ENCODE data around the gene TRAF2. TPM values are rescaled to one million over a fixed set of nuclear protein-coding genes. Genes with fewer than 3 reads are reported as not detected.

Gene TRAF2
- total RNA-seq, 1 donor from 2014 or later, result 4.7 TPM

- H3K4me1 ChIP-seq (ENCODE audit: control insufficient read depth in 3 of 3, insufficient read depth in 3 of 3, low read length in 3 of 3), result peaks cover 32 to 63% (median 57%) of the 10 kb centered on the region in 3 donors
- H3K9me3 ChIP-seq (ENCODE audit: control insufficient read depth in 3 of 3, low read length in 3 of 3), result no peaks in the 10 kb centered on the region
- H3K9ac ChIP-seq (ENCODE audit: low read depth in 1 of 3, low read length in 3 of 3), result peak overlapping the region in 2 of 3 donors; percentile 51 to 75
Measured at GRCh38 chr9:136946228-136947027, 60.1 kb downstream of the TRAF2 start.

DNA sequence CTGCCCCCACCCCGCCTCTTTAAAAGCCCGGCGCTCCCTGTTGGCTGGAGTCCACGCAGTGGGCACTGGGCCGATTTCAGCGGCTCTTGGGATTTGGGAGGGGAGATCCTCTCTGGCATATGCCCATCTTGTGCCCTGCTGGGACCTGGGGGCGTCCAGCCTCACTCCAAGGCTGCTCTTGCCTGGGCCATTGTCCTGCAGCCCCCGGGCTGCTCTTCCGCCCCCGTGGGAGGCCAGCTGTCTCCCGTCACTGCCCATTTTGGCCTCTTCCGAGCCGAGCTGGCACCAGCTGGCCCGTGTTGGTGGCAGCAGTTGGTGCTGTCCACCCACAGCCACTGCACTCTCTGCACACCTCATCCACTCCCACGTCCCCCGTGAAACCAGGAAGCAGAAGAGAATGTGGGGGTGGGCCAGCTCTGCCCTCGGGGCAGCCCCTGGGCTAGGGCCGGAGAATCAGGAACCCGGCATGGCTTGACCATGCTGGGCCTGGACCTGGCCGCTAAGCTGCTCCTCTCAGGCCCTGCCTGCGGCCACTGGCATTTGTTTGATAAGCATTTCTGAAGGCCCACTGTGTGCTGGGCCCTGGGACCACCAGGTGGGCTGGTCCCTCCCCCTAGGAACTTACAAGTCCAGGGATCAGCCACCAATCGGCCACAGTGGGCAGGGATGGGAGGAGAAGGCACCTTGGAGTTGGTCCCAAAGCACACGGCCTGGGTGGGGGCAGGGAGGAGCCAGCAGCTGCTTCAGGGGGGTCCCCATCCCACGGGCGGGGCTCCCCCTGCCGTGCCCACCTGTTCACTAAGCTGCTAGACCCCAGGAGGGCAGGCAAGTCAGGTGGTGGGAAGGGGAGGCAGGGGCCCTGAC lies 60.9 kb downstream of the TRAF2 start:
- H3K27me3 ChIP-seq (ENCODE audit: control insufficient read depth in 3 of 3, insufficient read depth in 3 of 3, low read length in 3 of 3), result no peaks in the 10 kb centered on the region
- H3K36me3 ChIP-seq (ENCODE audit: control insufficient read depth in 3 of 3, insufficient read depth in 3 of 3, low read length in 3 of 3), result peaks cover 4 to 11% (median 5%) of the 10 kb centered on the region in 3 donors
- H3K9ac ChIP-seq (ENCODE audit: low read depth in 1 of 3, low read length in 3 of 3), result peak overlapping the region in 2 of 3 donors; percentile 51 to 75
- no peaks in the 10 kb centered on the region for H3K9me3 ChIP-seq (ENCODE audit: control insufficient read depth in 3 of 3, low read length in 3 of 3)
- H3K4me1 ChIP-seq (ENCODE audit: control insufficient read depth in 3 of 3, insufficient read depth in 3 of 3, low read length in 3 of 3), result peaks cover 28 to 54% (median 49%) of the 10 kb centered on the region in 3 donors
- peak overlapping the region; percentile 68 for H3K27ac ChIP-seq (ENCODE audit: low read depth, low read length)
- peak overlapping the region in 1 of 3 donors; percentile 41 for H3K4me3 ChIP-seq (ENCODE audit: low read length in 3 of 3)

More at GRCh38 chr9:136946228-136947027, 60.1 kb downstream of the TRAF2 start:
- Histone ChIP-seq H3K4me3 (ENCODE audit: low read length in 3 of 3) (no peak overlapping the region), H3K36me3 (ENCODE audit: control insufficient read depth in 3 of 3, insufficient read depth in 3 of 3, low read length in 3 of 3) (peaks cover 12 to 19% (median 12%) of the 10 kb centered on the region in 3 donors), H3K27me3 (ENCODE audit: control insufficient read depth in 3 of 3, insufficient read depth in 3 of 3, low read length in 3 of 3) (no peaks in the 10 kb centered on the region), H3K27ac (ENCODE audit: low read depth, low read length) (peak overlapping the region; percentile 68)

DNA sequence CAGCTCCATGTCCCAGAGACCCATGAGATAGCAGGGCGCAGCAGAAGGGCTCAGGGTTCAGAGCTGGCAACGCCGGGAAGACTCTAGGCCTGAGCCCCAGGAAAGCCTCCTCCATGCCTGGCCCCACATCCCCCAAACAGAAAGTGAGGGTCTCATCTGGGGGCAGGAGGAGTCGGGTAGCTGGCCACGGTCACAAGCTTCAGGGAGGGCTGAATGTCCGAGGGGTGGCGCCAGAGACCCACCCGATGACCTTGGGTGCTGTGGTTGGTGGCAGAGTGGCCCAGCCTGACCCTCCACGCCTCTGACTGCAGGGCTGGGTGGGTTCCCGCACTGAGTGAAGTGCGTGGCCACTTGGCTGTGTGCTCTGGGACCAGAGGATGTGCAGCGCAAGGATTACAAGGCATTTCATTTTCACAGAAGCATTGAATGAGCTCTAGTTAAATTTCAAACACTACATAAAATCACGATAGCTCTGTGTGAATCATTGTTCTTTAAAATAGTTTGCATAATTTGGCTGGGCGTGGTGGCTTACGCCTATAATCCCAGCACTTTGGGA lies 61.7 kb downstream of the TRAF2 start:
- Histone ChIP-seq H3K9ac (ENCODE audit: low read depth in 1 of 3, low read length in 3 of 3) (peak overlapping the region in 1 of 3 donors; percentile 75), H3K36me3 (ENCODE audit: control insufficient read depth in 3 of 3, insufficient read depth in 3 of 3, low read length in 3 of 3) (peaks cover 0 to 3% (median 0%) of the 10 kb centered on the region in 3 donors), H3K4me1 (ENCODE audit: control insufficient read depth in 3 of 3, insufficient read depth in 3 of 3, low read length in 3 of 3) (peaks cover 22 to 47% (median 41%) of the 10 kb centered on the region in 3 donors), H3K27me3 (ENCODE audit: control insufficient read depth in 3 of 3, insufficient read depth in 3 of 3, low read length in 3 of 3) (no peaks in the 10 kb centered on the region), H3K4me3 (ENCODE audit: low read length in 3 of 3) (no peak overlapping the region), H3K27ac (ENCODE audit: low read depth, low read length) (peak overlapping the region; percentile 68), H3K9me3 (ENCODE audit: control insufficient read depth in 3 of 3, low read length in 3 of 3) (no peaks in the 10 kb centered on the region)

- Histone ChIP-seq H3K4me1 (ENCODE audit: control insufficient read depth in 3 of 3, insufficient read depth in 3 of 3, low read length in 3 of 3) (peaks cover 15 to 40% (median 34%) of the 10 kb centered on the region in 3 donors), H3K27ac (ENCODE audit: low read depth, low read length) (peak overlapping the region; percentile 65), H3K27me3 (ENCODE audit: control insufficient read depth in 3 of 3, insufficient read depth in 3 of 3, low read length in 3 of 3) (no peaks in the 10 kb centered on the region), H3K9me3 (ENCODE audit: control insufficient read depth in 3 of 3, low read length in 3 of 3) (no peaks in the 10 kb centered on the region), H3K36me3 (ENCODE audit: control insufficient read depth in 3 of 3, insufficient read depth in 3 of 3, low read length in 3 of 3) (no peaks in the 10 kb centered on the region), H3K4me3 (ENCODE audit: low read length in 3 of 3) (peak overlapping the region; percentile 69 to 87 (median 85)), H3K9ac (ENCODE audit: low read depth in 1 of 3, low read length in 3 of 3) (peak overlapping the region; percentile 87 to 97 (median 92))
Measured at GRCh38 chr9:136949239-136949816, 63.0 kb downstream of the TRAF2 start.

DNA sequence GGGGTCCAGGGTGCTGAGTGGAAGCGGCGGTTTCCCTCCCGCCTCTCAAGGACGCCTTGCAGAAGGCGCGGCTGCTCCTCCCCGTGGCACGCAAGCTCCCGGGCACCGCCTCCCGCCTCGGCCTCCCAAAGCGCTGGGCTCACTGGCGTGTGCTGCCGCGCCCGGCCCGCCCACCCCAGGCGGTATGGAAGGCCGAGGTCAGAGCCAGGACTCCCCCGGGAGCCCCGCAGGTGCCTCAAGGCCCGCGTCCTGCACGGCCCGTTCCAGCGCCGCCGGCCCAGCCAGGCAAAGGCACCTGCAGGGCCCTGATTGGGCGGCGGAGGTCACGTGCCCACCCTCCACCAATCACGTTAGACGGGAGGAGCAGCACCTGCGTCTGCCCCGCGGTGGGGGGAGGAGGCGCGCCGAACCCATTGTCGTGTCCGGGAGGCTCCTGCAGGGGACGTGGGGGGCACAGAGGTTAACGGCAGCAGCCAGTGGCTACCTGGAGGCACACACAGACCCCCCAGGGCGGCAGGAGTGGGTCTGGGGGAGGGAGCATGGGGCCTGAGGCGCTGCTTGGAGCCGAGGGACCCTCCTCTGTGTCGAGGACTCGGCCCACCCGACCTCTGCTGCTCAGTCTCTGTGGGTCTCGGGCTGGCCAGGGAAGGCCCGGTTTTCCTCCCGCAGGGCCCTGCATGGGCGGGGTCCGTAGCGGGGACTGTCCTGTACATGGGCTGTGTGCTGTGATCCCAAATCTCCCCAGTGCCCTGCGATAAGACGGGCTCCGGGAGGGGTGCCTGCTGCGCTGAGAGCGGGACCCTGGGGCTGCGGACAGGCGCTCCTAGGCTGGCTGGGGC lies 63.7 kb downstream of the TRAF2 start:
- Histone ChIP-seq H3K27ac (ENCODE audit: low read depth, low read length) (peak overlapping the region; percentile 71), H3K27me3 (ENCODE audit: control insufficient read depth in 3 of 3, insufficient read depth in 3 of 3, low read length in 3 of 3) (no peaks in the 10 kb centered on the region), H3K4me3 (ENCODE audit: low read length in 3 of 3) (peak overlapping the region; percentile 69 to 87 (median 85)), H3K36me3 (ENCODE audit: control insufficient read depth in 3 of 3, insufficient read depth in 3 of 3, low read length in 3 of 3) (no peaks in the 10 kb centered on the region), H3K9me3 (ENCODE audit: control insufficient read depth in 3 of 3, low read length in 3 of 3) (no peaks in the 10 kb centered on the region), H3K9ac (ENCODE audit: low read depth in 1 of 3, low read length in 3 of 3) (peak overlapping the region; percentile 87 to 97 (median 92)), H3K4me1 (ENCODE audit: control insufficient read depth in 3 of 3, insufficient read depth in 3 of 3, low read length in 3 of 3) (peaks cover 15 to 36% (median 31%) of the 10 kb centered on the region in 3 donors)

- Histone ChIP-seq H3K9me3 (ENCODE audit: control insufficient read depth in 3 of 3, low read length in 3 of 3) (no peaks in the 10 kb centered on the region), H3K4me1 (ENCODE audit: control insufficient read depth in 3 of 3, insufficient read depth in 3 of 3, low read length in 3 of 3) (peaks cover 15 to 34% (median 30%) of the 10 kb centered on the region in 3 donors), H3K27me3 (ENCODE audit: control insufficient read depth in 3 of 3, insufficient read depth in 3 of 3, low read length in 3 of 3) (no peaks in the 10 kb centered on the region), H3K27ac (ENCODE audit: low read depth, low read length) (peak overlapping the region; percentile 71), H3K36me3 (ENCODE audit: control insufficient read depth in 3 of 3, insufficient read depth in 3 of 3, low read length in 3 of 3) (no peaks in the 10 kb centered on the region), H3K9ac (ENCODE audit: low read depth in 1 of 3, low read length in 3 of 3) (peak overlapping the region; percentile 87 to 97 (median 92)), H3K4me3 (ENCODE audit: low read length in 3 of 3) (peak overlapping the region; percentile 69 to 87 (median 85))
Measured at GRCh38 chr9:136950656-136951276, 64.5 kb downstream of the TRAF2 start.

DNA sequence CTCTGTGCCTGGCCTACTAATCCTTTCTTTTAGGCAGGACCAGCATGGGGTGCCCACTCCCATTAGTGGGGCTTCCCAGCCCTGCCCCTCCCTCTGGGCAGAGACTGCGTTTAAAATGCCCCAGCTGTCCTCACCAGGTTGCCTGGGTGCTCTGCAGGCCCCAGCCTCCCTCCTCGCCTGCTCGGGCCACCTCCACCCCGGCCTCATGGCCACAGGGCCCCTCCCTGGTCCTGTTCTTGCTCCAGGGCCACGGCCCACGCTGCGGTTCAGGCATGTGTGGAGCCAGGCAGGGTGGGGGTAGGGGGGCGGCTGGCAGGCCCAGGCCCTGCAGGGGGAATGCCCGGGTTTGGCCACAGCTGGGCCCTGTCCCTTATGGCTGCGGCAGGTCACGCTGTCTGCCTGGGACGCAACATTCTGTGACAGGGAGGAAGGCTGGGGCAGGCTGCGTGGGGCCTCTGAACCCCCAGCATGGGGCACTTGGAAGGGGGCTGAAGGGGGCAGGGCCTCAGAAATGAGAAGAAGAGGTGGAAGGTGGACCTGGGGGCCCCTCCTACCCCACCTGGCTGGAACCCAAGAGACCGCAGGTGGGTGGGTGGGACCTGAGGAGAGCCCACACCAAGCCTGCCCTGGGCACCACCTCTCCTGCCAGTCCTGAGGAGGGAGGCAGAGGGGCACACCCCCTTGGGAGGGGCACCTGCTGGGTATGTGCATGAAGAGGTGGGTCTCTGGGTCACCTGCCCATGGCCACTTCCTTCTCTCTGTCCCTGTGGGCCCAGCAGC lies 65.4 kb downstream of the TRAF2 start, which contains the start of gene LCN12:
Gene LCN12, plus strand, starts transcription at position 733 of the 780 bp plus-strand sequence. CDS start 55 bp downstream, outside the sequence.
- Histone ChIP-seq H3K4me1 (ENCODE audit: control insufficient read depth in 3 of 3, insufficient read depth in 3 of 3, low read length in 3 of 3) (peaks cover 15 to 29% (median 25%) of the 10 kb centered on the region in 3 donors), H3K27ac (ENCODE audit: low read depth, low read length) (no peak within 1 kb of the TSS), H3K4me3 (ENCODE audit: low read length in 3 of 3) (no peak within 1 kb of the TSS)

DNA sequence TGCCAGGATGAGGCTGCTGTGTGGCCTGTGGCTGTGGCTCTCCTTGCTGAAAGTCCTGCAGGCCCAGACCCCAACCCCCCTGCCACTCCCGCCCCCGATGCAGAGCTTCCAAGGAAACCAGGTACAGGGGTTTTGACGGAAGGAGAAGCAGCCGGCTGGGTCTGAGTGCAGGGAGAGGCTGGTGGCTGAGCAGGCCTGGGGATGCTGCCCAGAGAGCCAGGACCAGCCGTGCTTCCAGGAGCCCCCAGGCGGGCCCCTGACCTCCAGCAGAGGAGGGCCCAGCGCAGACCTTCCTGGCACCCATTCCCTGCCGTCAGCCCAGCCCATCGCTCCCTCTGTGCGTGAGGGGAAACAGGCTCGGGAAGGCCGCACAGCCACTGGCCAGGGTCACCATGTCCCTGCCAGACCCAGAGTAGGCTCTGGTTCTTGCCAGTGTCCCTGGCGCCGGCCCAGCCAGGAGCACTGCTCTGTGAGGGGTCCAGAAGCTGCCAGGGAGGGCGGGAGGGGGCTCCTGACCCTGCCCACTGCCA lies 66.1 kb downstream of the TRAF2 start:
- no peak overlapping the region for H3K27ac ChIP-seq (ENCODE audit: low read depth, low read length)
- no peaks in the 10 kb centered on the region for H3K9me3 ChIP-seq (ENCODE audit: control insufficient read depth in 3 of 3, low read length in 3 of 3)
- H3K27me3 ChIP-seq (ENCODE audit: control insufficient read depth in 3 of 3, insufficient read depth in 3 of 3, low read length in 3 of 3), result no peaks in the 10 kb centered on the region
- no peak overlapping the region for H3K4me3 ChIP-seq (ENCODE audit: low read length in 3 of 3)
- H3K9ac ChIP-seq (ENCODE audit: low read depth in 1 of 3, low read length in 3 of 3), result no peak overlapping the region
- peaks cover 13 to 22% (median 18%) of the 10 kb centered on the region in 3 donors for H3K4me1 ChIP-seq (ENCODE audit: control insufficient read depth in 3 of 3, insufficient read depth in 3 of 3, low read length in 3 of 3)
- H3K36me3 ChIP-seq (ENCODE audit: control insufficient read depth in 3 of 3, insufficient read depth in 3 of 3, low read length in 3 of 3), result no peaks in the 10 kb centered on the region

More for the DNA sequence above, 65.4 kb downstream of the TRAF2 start, which contains the start of gene LCN12:
- no peaks in the 10 kb centered on the region for H3K9me3 ChIP-seq (ENCODE audit: control insufficient read depth in 3 of 3, low read length in 3 of 3)
- no peak within 1 kb of the TSS for H3K9ac ChIP-seq (ENCODE audit: low read depth in 1 of 3, low read length in 3 of 3)
- no peaks in the 10 kb centered on the region for H3K27me3 ChIP-seq (ENCODE audit: control insufficient read depth in 3 of 3, insufficient read depth in 3 of 3, low read length in 3 of 3)
- no peaks in the 10 kb centered on the region for H3K36me3 ChIP-seq (ENCODE audit: control insufficient read depth in 3 of 3, insufficient read depth in 3 of 3, low read length in 3 of 3)

Data from skeletal muscle tissue (tissue), 4 donors.